Endothelial cell (in vitro differentiated cells): ENCODE results near the gene TSTD1. TPM values are rescaled to one million over a fixed set of nuclear protein-coding genes. Genes with fewer than 3 reads are reported as not detected.

ENCODE experiments used
- DNase-seq: peaks from one replicate; pipeline ENCODE4 v3.0.0; 2021; ENCODE audit warnings: low spot score
- H3K27ac Mint-ChIP-seq: one replicate; pipeline ENCODE4 v1.8.0; 2021; ENCODE audit warnings: mixed read lengths, inconsistent platforms; ENCODE audit not compliant: unreplicated experiment
- H3K27me3 Mint-ChIP-seq: one replicate; pipeline ENCODE4 v1.8.0; 2021; ENCODE audit warnings: mild to moderate bottlenecking, moderate library complexity, mixed read lengths, inconsistent platforms; ENCODE audit not compliant: unreplicated experiment
- H3K36me3 Mint-ChIP-seq: one replicate; pipeline ENCODE4 v1.8.0; 2021; ENCODE audit warnings: mild to moderate bottlenecking, low read depth, mixed read lengths, inconsistent platforms; ENCODE audit not compliant: unreplicated experiment
- H3K4me1 Mint-ChIP-seq: one replicate; pipeline ENCODE4 v1.8.0; 2021; ENCODE audit warnings: mild to moderate bottlenecking, mixed read lengths, inconsistent platforms; ENCODE audit not compliant: unreplicated experiment
- H3K4me3 Mint-ChIP-seq: one replicate; pipeline ENCODE4 v1.8.0; 2021; ENCODE audit warnings: mild to moderate bottlenecking, mixed read lengths, inconsistent platforms; ENCODE audit not compliant: unreplicated experiment
- H3K9me3 Mint-ChIP-seq: one replicate; pipeline ENCODE4 v1.8.0; 2021; ENCODE audit warnings: mixed read lengths, inconsistent platforms; ENCODE audit not compliant: unreplicated experiment
- total RNA-seq: library from RNA; stranded (reverse); fragmentation: NEBNext Ultra II Directional; extraction: Animal tissue kit (Norgen Biotek cat#: 25700); gene quantifications from one replicate; pipeline ENCODE4 v1.2.1, GENCODE V29; 2021; ENCODE audit not compliant: unreplicated experiment
- TF ChIP-seq, protein P1 (sequence below): fragments of 200-600 bp; sonication (generic); IDR thresholded peaks from one replicate; pipeline ENCODE4 v1.5.0; 2021; ENCODE audit warnings: antibody characterized with exemption; ENCODE audit not compliant: unreplicated experiment

The TSTD1 gene
- total RNA-seq, 1 donor from 2014 or later = 14.2 TPM

DNA sequence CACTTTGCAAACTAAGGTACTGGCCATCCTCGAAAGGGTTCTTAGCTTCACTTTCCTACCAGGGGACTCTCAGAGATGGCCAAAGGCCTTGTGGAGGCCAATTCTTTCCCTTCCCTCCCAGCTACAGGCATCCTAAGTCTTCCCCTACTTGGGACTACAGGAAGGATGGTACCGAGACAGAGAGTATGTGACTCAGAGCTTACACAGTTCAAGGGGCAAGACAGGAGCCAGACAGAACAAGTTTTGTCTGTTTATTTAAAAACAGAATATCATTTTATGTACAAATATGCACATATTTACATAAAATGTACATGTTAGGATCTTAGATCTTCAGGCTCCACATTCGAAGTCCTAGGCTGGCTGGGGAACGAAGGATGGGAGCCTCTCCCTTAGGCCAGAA lies 32.0 kb upstream of the TSTD1 start:
- Mint-ChIP-seq H3K4me1 (peaks cover 16% of the 10 kb centered on the region), H3K9me3 (no peaks in the 10 kb centered on the region), H3K36me3 (peaks cover 3% of the 10 kb centered on the region), H3K27ac (no peak overlapping the region), H3K27me3 (peaks cover 12% of the 10 kb centered on the region), H3K4me3 (no peak overlapping the region)
- TF ChIP-seq, protein P1, sequence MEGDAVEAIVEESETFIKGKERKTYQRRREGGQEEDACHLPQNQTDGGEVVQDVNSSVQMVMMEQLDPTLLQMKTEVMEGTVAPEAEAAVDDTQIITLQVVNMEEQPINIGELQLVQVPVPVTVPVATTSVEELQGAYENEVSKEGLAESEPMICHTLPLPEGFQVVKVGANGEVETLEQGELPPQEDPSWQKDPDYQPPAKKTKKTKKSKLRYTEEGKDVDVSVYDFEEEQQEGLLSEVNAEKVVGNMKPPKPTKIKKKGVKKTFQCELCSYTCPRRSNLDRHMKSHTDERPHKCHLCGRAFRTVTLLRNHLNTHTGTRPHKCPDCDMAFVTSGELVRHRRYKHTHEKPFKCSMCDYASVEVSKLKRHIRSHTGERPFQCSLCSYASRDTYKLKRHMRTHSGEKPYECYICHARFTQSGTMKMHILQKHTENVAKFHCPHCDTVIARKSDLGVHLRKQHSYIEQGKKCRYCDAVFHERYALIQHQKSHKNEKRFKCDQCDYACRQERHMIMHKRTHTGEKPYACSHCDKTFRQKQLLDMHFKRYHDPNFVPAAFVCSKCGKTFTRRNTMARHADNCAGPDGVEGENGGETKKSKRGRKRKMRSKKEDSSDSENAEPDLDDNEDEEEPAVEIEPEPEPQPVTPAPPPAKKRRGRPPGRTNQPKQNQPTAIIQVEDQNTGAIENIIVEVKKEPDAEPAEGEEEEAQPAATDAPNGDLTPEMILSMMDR = no peak
- no peak for DNase-seq

DNA sequence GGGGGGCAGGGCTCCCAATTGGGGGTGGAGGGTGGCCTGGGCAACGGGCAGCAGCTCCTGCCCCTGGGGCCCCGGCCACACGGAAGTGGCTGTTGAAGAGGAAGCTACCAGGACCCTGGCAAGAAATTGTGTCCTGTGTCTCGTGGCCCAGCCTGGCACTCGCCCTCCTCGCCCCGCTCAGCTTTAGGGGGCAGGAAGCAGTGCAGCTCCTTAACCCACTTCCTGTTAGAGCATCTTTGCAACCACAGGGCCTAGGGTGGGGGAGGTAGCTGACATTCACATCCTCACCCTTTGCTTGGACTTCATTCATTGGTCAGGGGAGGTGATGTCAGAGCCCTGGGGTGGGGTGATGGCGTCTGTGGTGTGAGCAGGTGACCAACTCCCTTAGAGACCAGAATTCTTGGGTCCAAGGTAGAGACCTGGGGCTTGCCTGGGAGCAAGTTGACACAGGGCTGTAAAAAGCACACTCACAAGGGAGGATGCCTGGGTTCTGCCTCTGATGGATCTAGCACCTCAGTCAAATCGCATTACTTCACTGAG lies 31.0 kb upstream of the TSTD1 start, which contains the start of gene ARHGAP30:
ARHGAP30 (minus strand) TSS at position 161 of the 540 bp plus-strand sequence. CDS start 267 bp downstream, outside the sequence.
- Mint-ChIP-seq H3K9me3 (no peaks in the 10 kb centered on the region), H3K27me3 (peaks cover 10% of the 10 kb centered on the region), H3K4me3 (no peak within 1 kb of the TSS), H3K4me1 (peaks cover 16% of the 10 kb centered on the region), H3K27ac (no peak within 1 kb of the TSS), H3K36me3 (peaks cover 3% of the 10 kb centered on the region)
- no peak for DNase-seq
- TF ChIP-seq, protein P1 = no peak

DNA sequence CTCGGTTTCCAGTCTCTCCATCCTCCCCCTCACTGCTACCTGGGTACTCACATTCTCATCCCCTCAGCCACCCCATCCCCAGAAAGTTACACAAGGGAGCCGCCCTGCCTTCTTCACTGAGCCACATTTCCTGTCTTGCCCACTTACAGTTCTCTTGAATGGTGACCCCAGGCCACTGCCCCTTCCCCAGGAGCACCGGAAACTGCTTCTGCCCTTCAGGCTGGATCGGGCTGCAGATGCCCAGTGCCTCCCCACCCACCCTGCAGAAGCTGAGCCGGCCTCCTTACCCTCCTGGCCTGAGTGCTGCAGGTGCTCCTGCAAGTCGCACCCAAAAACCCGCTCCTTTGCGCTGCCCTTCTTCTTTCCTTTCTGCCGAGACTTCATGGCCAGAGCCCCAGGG lies 30.5 kb upstream of the TSTD1 start:
- Mint-ChIP-seq H3K4me3 (no peak overlapping the region), H3K27ac (no peak overlapping the region)
- TF ChIP-seq, protein P1 = no peak

DNA sequence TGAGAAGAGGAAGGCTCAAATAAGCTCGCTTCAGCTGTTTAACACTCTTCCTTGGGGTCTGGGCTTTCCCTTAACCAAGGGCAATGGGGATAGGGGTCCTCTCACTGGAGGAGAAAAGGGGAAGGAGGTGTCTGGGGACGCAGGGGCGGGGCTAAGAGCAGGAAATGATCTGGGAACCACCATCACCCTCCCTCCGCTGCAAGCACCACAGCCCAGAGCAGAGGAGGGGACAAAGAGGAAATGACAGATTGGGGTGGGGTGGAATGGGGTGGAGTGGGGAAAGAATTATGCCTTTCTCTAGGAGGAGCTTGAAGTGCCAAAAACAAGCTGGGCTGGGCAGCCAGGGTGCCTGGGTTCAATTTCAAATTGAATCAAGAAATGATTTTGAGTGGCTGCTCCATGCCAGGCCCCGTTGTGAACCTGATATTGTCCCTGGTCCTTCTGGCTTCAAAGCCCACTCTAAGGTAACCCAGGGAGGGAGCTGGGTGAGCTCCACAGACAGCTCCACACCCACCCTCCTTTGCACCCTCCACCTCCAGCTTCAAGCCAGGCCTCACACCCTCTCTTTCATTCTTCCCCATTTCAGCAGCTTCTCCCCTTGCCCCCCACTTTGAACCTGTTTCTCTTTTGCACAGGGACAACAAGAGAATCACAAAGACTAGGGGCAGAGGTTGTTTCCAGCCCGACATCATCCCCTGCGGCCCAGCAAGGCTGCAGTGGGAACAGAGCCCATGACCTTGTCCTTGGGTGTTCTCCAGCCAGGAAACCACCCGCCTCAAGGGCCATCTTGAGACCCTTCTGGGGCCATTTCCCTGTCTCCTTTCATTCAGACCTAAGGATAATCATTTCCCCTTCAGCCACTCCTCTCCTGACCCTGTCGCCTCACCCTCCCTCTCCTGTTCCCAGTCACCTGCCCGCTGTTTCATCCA lies 29.8 kb upstream of the TSTD1 start:
- no peak for DNase-seq
- no peaks in the 10 kb centered on the region for H3K36me3 Mint-ChIP-seq
- no peak overlapping the region for H3K27ac Mint-ChIP-seq

More for the DNA sequence above, 30.5 kb upstream of the TSTD1 start:
- Mint-ChIP-seq H3K9me3 (no peaks in the 10 kb centered on the region), H3K4me1 (peaks cover 16% of the 10 kb centered on the region), H3K36me3 (peaks cover 3% of the 10 kb centered on the region), H3K27me3 (peaks cover 12% of the 10 kb centered on the region)
- no peak for DNase-seq

More for the DNA sequence above, 29.8 kb upstream of the TSTD1 start:
- no peak overlapping the region for H3K4me3 Mint-ChIP-seq
- H3K9me3 Mint-ChIP-seq = no peaks in the 10 kb centered on the region
- H3K27me3 Mint-ChIP-seq = peaks cover 12% of the 10 kb centered on the region
- TF ChIP-seq, protein P1 = no peak
- peaks cover 19% of the 10 kb centered on the region for H3K4me1 Mint-ChIP-seq
